Breast epithelium (tissue), 4 donors: ENCODE results near the gene CCDC121. TPM values are rescaled to one million over a fixed set of nuclear protein-coding genes. Genes with fewer than 3 reads are reported as not detected.

Source experiments
- DNase-seq, 2 donors: peaks; one replicate each; pipeline ENCODE4 v3.0.0-alpha.2; 2019; ENCODE audit warnings: low spot score in 2 of 2
- H3K27ac ChIP-seq, 2 donors: fragments of 200-600 bp; sonication (generic) in 1 of 2; one replicate each; pipeline ENCODE4 v1.5.1; 2016 to 2019; ENCODE audit warnings: mild to moderate bottlenecking in 1 of 2
- H3K27me3 ChIP-seq, 2 donors: fragments of 200-600 bp; sonication (generic) in 1 of 2; one replicate each; pipeline versions ENCODE4 v1.5.1 to v1.6.0; 2017 to 2019; ENCODE audit warnings: control low read depth in 1 of 2, mild to moderate bottlenecking in 1 of 2
- H3K36me3 ChIP-seq: fragments of 200-600 bp; one replicate; pipeline ENCODE4 v1.5.1; 2019
- H3K4me1 ChIP-seq, 2 donors: fragments of 200-600 bp; sonication (generic); one replicate each; pipeline ENCODE4 v1.5.1; 2016 to 2019; ENCODE audit warnings: control low read depth in 1 of 2
- H3K4me3 ChIP-seq, 3 donors: fragments of 200-600 bp; sonication (generic); 1 replicate in 2 of 3; 2 replicates in 1 of 3; pipeline ENCODE4 v1.5.1; 2016 to 2019; ENCODE audit warnings: mild to moderate bottlenecking in 3 of 3, moderate library complexity in 2 of 3
- H3K9me3 ChIP-seq, 2 donors: fragments of 200-600 bp; sonication (generic) in 1 of 2; one replicate each; pipeline ENCODE4 v1.5.1; 2016 to 2019; ENCODE audit warnings: control low read depth in 1 of 2
- CTCF ChIP-seq, 3 donors: fragments of 450-650 bp; IDR thresholded peaks; one replicate each; pipeline ENCODE4 v1.5.1; 2016 to 2017; ENCODE audit warnings: antibody characterized with exemption in 3 of 3, mild to moderate bottlenecking in 3 of 3, moderate library complexity in 3 of 3
- POLR2A ChIP-seq: fragments of 450-650 bp; IDR thresholded peaks from one replicate; pipeline ENCODE4 v1.6.1; 2016; ENCODE audit warnings: antibody characterized with exemption, mild to moderate bottlenecking, moderate library complexity
- POLR2AphosphoS5 ChIP-seq, 3 donors: sonication (generic); formaldehyde crosslinking; IDR thresholded peaks; one replicate each; pipeline ENCODE4 v1.6.1; 2017; ENCODE audit warnings: antibody characterized with exemption in 3 of 3
- intact Hi-C: fragments of 100-400 bp; cut with DNase I; formaldehyde crosslinking; loops from one replicate; pipeline ENCODE4 v1.15.1; 2023; ENCODE audit warnings: low total_unique reads
- total RNA-seq, 3 donors: library from RNA; depleted of rRNA; stranded (reverse); fragments of >200 nt; gene quantifications; one replicate each; pipeline ENCODE4 v1.1.0, GENCODE V29; 2016

Gene CCDC121
- total RNA-seq, 3 donors from 2014 or later = 4.9 to 8.9 (median 5.1) TPM

- no peak overlapping the region for H3K4me3 ChIP-seq
- intact Hi-C loops = no loop called here
Measured at GRCh38 chr2:27588308-27588707, 40.5 kb downstream of the CCDC121 start.

GRCh38 chr2:27587025-27587424 is 41.8 kb downstream of the CCDC121 start:
- no peak for TF ChIP-seq POLR2AphosphoS5 (IDR thresholded peaks at IDR 0.05)
- TF ChIP-seq CTCF (IDR thresholded peaks at IDR 0.05) = no peak
- TF ChIP-seq POLR2A = no peak
- Histone ChIP-seq H3K27me3 (no peaks in the 10 kb centered on the region), H3K9me3 (peaks cover 11 to 36% of the 10 kb centered on the region in 2 donors), H3K4me3 (no peak overlapping the region), H3K4me1 (no peaks in the 10 kb centered on the region), H3K27ac (no peak overlapping the region), H3K36me3 (no peaks in the 10 kb centered on the region)
- intact Hi-C loops = no loop called here
- no peak for DNase-seq

More at GRCh38 chr2:27588308-27588707, 40.5 kb downstream of the CCDC121 start:
- Histone ChIP-seq H3K27ac (no peak overlapping the region), H3K36me3 (no peaks in the 10 kb centered on the region), H3K9me3 (peaks cover 11 to 36% of the 10 kb centered on the region in 2 donors), H3K4me1 (no peaks in the 10 kb centered on the region), H3K27me3 (no peaks in the 10 kb centered on the region)
- DNase-seq = no peak
- TF ChIP-seq CTCF (IDR thresholded peaks at IDR 0.05) = no peak

GRCh38 chr2:27584597-27584996 is 44.2 kb downstream of the CCDC121 start:
- intact Hi-C loops = no loop called here
- Histone ChIP-seq H3K27ac (no peak overlapping the region), H3K4me3 (no peak overlapping the region), H3K36me3 (no peaks in the 10 kb centered on the region), H3K4me1 (no peaks in the 10 kb centered on the region), H3K9me3 (peaks cover 0 to 13% of the 10 kb centered on the region in 2 donors), H3K27me3 (no peaks in the 10 kb centered on the region)
- DNase-seq = no peak
- TF ChIP-seq POLR2AphosphoS5 (IDR thresholded peaks at IDR 0.05) (no peak), POLR2A (no peak), CTCF (IDR thresholded peaks at IDR 0.05) (no peak)

- no peak for TF ChIP-seq CTCF (IDR thresholded peaks at IDR 0.05)
- TF ChIP-seq POLR2A = no peak
- no peak for TF ChIP-seq POLR2AphosphoS5 (IDR thresholded peaks at IDR 0.05)
- intact Hi-C loops = no loop called here
Measured at GRCh38 chr2:27583390-27583915, 45.4 kb downstream of the CCDC121 start.

GRCh38 chr2:27582695-27583389 is 46.0 kb downstream of the CCDC121 start, which contains the start of gene ZNF512:
ZNF512 (plus strand) TSS chr2:27583042; CDS start chr2:27583113, 71 bp downstream.
- H3K9me3 ChIP-seq = peaks cover 14 to 16% of the 10 kb centered on the region in 2 donors
- TF ChIP-seq CTCF (IDR thresholded peaks at IDR 0.05) (peak in 1 of 3 donors; percentile 20), POLR2A (no peak), POLR2AphosphoS5 (IDR thresholded peaks at IDR 0.05) (peak; percentile 65 to 78 (median 77))
- intact Hi-C loops = no loop called here
- peak within 1 kb of the TSS; percentile 74 to 78 for H3K27ac ChIP-seq
- H3K36me3 ChIP-seq = no peaks in the 10 kb centered on the region
- DNase-seq = peak; percentile 75 to 85
- no peaks in the 10 kb centered on the region for H3K4me1 ChIP-seq
- H3K27me3 ChIP-seq = no peaks in the 10 kb centered on the region
- peak within 1 kb of the TSS; percentile 65 to 73 (median 70) for H3K4me3 ChIP-seq

More at GRCh38 chr2:27583390-27583915, 45.4 kb downstream of the CCDC121 start:
- Histone ChIP-seq H3K27me3 (no peaks in the 10 kb centered on the region), H3K4me3 (peak overlapping the region; percentile 65 to 73 (median 70)), H3K9me3 (peaks cover 8 to 11% of the 10 kb centered on the region in 2 donors), H3K36me3 (no peaks in the 10 kb centered on the region), H3K27ac (peak overlapping the region; percentile 74 to 78), H3K4me1 (no peaks in the 10 kb centered on the region)
- no peak for DNase-seq
